HTR-8/SVneo (cell line): ENCODE data around the gene BCKDK.

Experiments
- DNase-seq: peaks from one replicate; pipeline ENCODE4 v3.0.0; 2011; ENCODE audit warnings: low spot score, mixed read lengths; ENCODE audit not compliant: insufficient read length
- FAIRE-seq: peaks from 2 replicates; lab custom pipeline; 2011; peaks lifted over from hg19 to GRCh38; lab: Jason Lieb, UNC

The BCKDK gene

GRCh38 chr16:31117384-31118222 is 9.4 kb downstream of the BCKDK start, which contains the start of gene KAT8:
KAT8 (plus strand) TSS chr16:31117664; CDS start chr16:31117682, 18 bp downstream.
- FAIRE-seq (peak; percentile 89), DNase-seq (peak; percentile 96)

- no peak for DNase-seq
- FAIRE-seq: no peak
Observed at GRCh38 chr16:31118223-31119155, 10.3 kb downstream of the BCKDK start.

- FAIRE-seq: no peak
- DNase-seq: no peak
Observed at GRCh38 chr16:31120129-31120528, 11.9 kb downstream of the BCKDK start.

GRCh38 chr16:31125844-31126243 is 17.7 kb downstream of the BCKDK start:
- DNase-seq: no peak
- FAIRE-seq: peak; percentile 52

- no peak for FAIRE-seq
- DNase-seq: no peak
Observed at GRCh38 chr16:31127182-31127581, 19.0 kb downstream of the BCKDK start.

- FAIRE-seq (no peak), DNase-seq (no peak)
Observed at GRCh38 chr16:31128711-31129567, 20.8 kb downstream of the BCKDK start.

GRCh38 chr16:31129568-31130335 is 21.6 kb downstream of the BCKDK start:
- no peak for FAIRE-seq
- no peak for DNase-seq

- FAIRE-seq (no peak), DNase-seq (no peak)
Observed at GRCh38 chr16:31130336-31130891, 22.2 kb downstream of the BCKDK start.

GRCh38 chr16:31130899-31131298 is 22.7 kb downstream of the BCKDK start:
- no peak for DNase-seq

GRCh38 chr16:31131416-31131815 is 23.2 kb downstream of the BCKDK start:
- FAIRE-seq: no peak

More at GRCh38 chr16:31130899-31131298, 22.7 kb downstream of the BCKDK start:
- FAIRE-seq: no peak

GRCh38 chr16:31131841-31132271 is 23.7 kb downstream of the BCKDK start:
- DNase-seq (no peak), FAIRE-seq (no peak)

More at GRCh38 chr16:31131416-31131815, 23.2 kb downstream of the BCKDK start:
- DNase-seq: no peak

GRCh38 chr16:31132303-31132979 is 24.3 kb downstream of the BCKDK start:
- no peak for FAIRE-seq
- DNase-seq: no peak

GRCh38 chr16:31133046-31133501 is 24.9 kb downstream of the BCKDK start:
- DNase-seq (no peak), FAIRE-seq (no peak)

GRCh38 chr16:31134091-31134571 is 25.9 kb downstream of the BCKDK start:
- DNase-seq (no peak), FAIRE-seq (no peak)

GRCh38 chr16:31134625-31135534 is 26.7 kb downstream of the BCKDK start:
- DNase-seq: no peak
- FAIRE-seq: no peak

- DNase-seq (no peak), FAIRE-seq (peak; percentile 84)
Observed at GRCh38 chr16:31135535-31136286, 27.5 kb downstream of the BCKDK start, which contains the start of gene PRSS8. PRSS8 (minus strand) TSS chr16:31135727; CDS start chr16:31135498, 229 bp downstream.
